CD1c-positive myeloid dendritic cell (primary cell): ENCODE measurements around the gene MYL7.

Source experiments
- DNase-seq: peaks from one replicate; pipeline ENCODE4 v3.0.0-alpha.2; 2016; ENCODE audit errors: extremely low spot score

MYL7 gene

GRCh38 chr7:44100458-44101302, 40.5 kb downstream of the MYL7 start:
- no peak for DNase-seq

GRCh38 chr7:44099669-44100068, 41.5 kb downstream of the MYL7 start:
- no peak for DNase-seq

- no peak for DNase-seq
Measured at GRCh38 chr7:44098092-44099068, 42.8 kb downstream of the MYL7 start.

GRCh38 chr7:44097064-44097932, 43.8 kb downstream of the MYL7 start:
- no peak for DNase-seq

- no peak for DNase-seq
Measured at GRCh38 chr7:44096326-44096881, 44.7 kb downstream of the MYL7 start.

GRCh38 chr7:44095781-44096180, 45.4 kb downstream of the MYL7 start:
- no peak for DNase-seq

GRCh38 chr7:44094883-44095592, 46.1 kb downstream of the MYL7 start:
- no peak for DNase-seq

- no peak for DNase-seq
Measured at GRCh38 chr7:44094365-44094764, 46.8 kb downstream of the MYL7 start.

GRCh38 chr7:44093102-44093641, 48.0 kb downstream of the MYL7 start:
- DNase-seq: no peak
